Neural progenitor cell (in vitro differentiated cells): Measurements from ENCODE around the gene BRD7.

Experiments
- EZH2 ChIP-seq: fragments of 200-600 bp; sonication (generic); IDR thresholded peaks from 2 replicates; pipeline ENCODE4 v1.6.1; 2017; ENCODE audit warnings: antibody characterized with exemption, mild to moderate bottlenecking, moderate library complexity
- EZH2phosphoT487 ChIP-seq: fragments of 200-600 bp; sonication (generic); IDR thresholded peaks from 2 replicates; pipeline ENCODE4 v1.6.1; 2017; ENCODE audit warnings: antibody characterized with exemption
- TF ChIP-seq, protein P1 (sequence below): fragments of 200-600 bp; sonication (generic); IDR thresholded peaks from 2 replicates; pipeline ENCODE4 v1.5.1; 2017; ENCODE audit warnings: antibody characterized with exemption, mild to moderate bottlenecking

DNA sequence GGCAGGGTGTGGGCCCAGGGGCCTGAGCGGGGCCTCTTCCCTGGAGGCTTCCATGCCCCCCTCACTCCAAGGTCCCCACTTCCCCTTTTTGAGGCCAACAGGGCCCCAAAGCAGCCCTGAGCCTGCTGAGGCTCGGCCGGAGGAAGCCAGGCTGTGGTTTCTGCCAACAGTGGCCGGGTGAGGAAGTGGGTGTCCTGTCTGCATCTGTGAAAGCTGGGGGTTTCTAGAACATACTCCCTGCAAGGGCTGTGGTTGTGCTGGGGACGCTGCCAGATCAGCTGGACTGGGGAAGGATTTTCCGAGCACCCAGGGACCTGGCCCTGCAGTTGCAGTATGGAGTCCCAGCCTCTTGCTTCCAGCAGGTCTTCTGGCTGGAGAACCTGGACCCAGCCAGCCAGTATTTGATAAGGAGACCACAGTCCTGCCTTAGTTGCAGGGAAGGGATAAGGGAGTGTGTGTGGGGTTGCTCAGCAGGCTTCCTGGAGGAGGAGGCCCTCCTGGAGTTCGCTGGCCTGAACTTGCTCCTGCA lies 86.7 kb downstream of the BRD7 start:
- TF ChIP-seq, protein P1, sequence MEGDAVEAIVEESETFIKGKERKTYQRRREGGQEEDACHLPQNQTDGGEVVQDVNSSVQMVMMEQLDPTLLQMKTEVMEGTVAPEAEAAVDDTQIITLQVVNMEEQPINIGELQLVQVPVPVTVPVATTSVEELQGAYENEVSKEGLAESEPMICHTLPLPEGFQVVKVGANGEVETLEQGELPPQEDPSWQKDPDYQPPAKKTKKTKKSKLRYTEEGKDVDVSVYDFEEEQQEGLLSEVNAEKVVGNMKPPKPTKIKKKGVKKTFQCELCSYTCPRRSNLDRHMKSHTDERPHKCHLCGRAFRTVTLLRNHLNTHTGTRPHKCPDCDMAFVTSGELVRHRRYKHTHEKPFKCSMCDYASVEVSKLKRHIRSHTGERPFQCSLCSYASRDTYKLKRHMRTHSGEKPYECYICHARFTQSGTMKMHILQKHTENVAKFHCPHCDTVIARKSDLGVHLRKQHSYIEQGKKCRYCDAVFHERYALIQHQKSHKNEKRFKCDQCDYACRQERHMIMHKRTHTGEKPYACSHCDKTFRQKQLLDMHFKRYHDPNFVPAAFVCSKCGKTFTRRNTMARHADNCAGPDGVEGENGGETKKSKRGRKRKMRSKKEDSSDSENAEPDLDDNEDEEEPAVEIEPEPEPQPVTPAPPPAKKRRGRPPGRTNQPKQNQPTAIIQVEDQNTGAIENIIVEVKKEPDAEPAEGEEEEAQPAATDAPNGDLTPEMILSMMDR = no peak
- TF ChIP-seq EZH2 (no peak), EZH2phosphoT487 (no peak)
